ENCODE measurements around the gene NCKAP5.

Gene NCKAP5

GRCh38 chr2:132772340-132772739 lies 795.9 kb downstream of the NCKAP5 start:
- H3K36me3 Mint-ChIP-seq (ENCODE audit: insufficient read depth): no peaks in the 10 kb centered on the region
- ATAC-seq (replicated peaks; ENCODE audit: extremely low read depth, poor library complexity, severe bottlenecking): no peak
- no peaks in the 10 kb centered on the region for H3K27me3 Mint-ChIP-seq

GRCh38 chr2:132766573-132766972 lies 801.7 kb downstream of the NCKAP5 start:
- ATAC-seq (replicated peaks; ENCODE audit: extremely low read depth, poor library complexity, severe bottlenecking) (no peak), DNase-seq (ENCODE audit: low spot score in 2 of 2) (no peak)
- H3K27ac Mint-ChIP-seq (ENCODE audit: low read depth): no peak overlapping the region
- H3K4me3 Mint-ChIP-seq: no peak overlapping the region
- no peaks in the 10 kb centered on the region for H3K4me1 Mint-ChIP-seq
- H3K36me3 Mint-ChIP-seq (ENCODE audit: insufficient read depth): no peaks in the 10 kb centered on the region
- H3K9me3 Mint-ChIP-seq: peaks cover 22% of the 10 kb centered on the region
- H3K27me3 Mint-ChIP-seq: no peaks in the 10 kb centered on the region

More at GRCh38 chr2:132772340-132772739, 795.9 kb downstream of the NCKAP5 start:
- Mint-ChIP-seq H3K4me3 (no peak overlapping the region), H3K4me1 (no peaks in the 10 kb centered on the region), H3K9me3 (peaks cover 15% of the 10 kb centered on the region), H3K27ac (ENCODE audit: low read depth) (no peak overlapping the region)
- no peak for DNase-seq (ENCODE audit: low spot score in 2 of 2)

GRCh38 chr2:132761437-132761836 lies 806.8 kb downstream of the NCKAP5 start:
- Mint-ChIP-seq H3K27me3 (no peaks in the 10 kb centered on the region), H3K4me3 (no peak overlapping the region), H3K27ac (ENCODE audit: low read depth) (no peak overlapping the region), H3K4me1 (no peaks in the 10 kb centered on the region), H3K9me3 (peaks cover 14% of the 10 kb centered on the region), H3K36me3 (ENCODE audit: insufficient read depth) (no peaks in the 10 kb centered on the region)
- no peak for ATAC-seq (replicated peaks; ENCODE audit: extremely low read depth, poor library complexity, severe bottlenecking)
- DNase-seq (ENCODE audit: low spot score in 2 of 2): no peak

- Mint-ChIP-seq H3K36me3 (ENCODE audit: insufficient read depth) (no peaks in the 10 kb centered on the region), H3K27ac (ENCODE audit: low read depth) (no peak overlapping the region), H3K4me3 (no peak overlapping the region), H3K27me3 (no peaks in the 10 kb centered on the region), H3K4me1 (no peaks in the 10 kb centered on the region), H3K9me3 (peaks cover 14% of the 10 kb centered on the region)
- DNase-seq (ENCODE audit: low spot score in 2 of 2) (no peak), ATAC-seq (replicated peaks; ENCODE audit: extremely low read depth, poor library complexity, severe bottlenecking) (no peak)
Observed at GRCh38 chr2:132760971-132761370, 807.3 kb downstream of the NCKAP5 start.

- Mint-ChIP-seq H3K27me3 (no peaks in the 10 kb centered on the region), H3K9me3 (peaks cover 14% of the 10 kb centered on the region), H3K4me3 (no peak overlapping the region), H3K27ac (ENCODE audit: low read depth) (no peak overlapping the region), H3K4me1 (no peaks in the 10 kb centered on the region), H3K36me3 (ENCODE audit: insufficient read depth) (no peaks in the 10 kb centered on the region)
- no peak for ATAC-seq (replicated peaks; ENCODE audit: extremely low read depth, poor library complexity, severe bottlenecking)
- DNase-seq (ENCODE audit: low spot score in 2 of 2): no peak
Observed at GRCh38 chr2:132760405-132760804, 807.9 kb downstream of the NCKAP5 start.

GRCh38 chr2:132758995-132759394 lies 809.3 kb downstream of the NCKAP5 start:
- no peaks in the 10 kb centered on the region for H3K4me1 Mint-ChIP-seq
- ATAC-seq (replicated peaks; ENCODE audit: extremely low read depth, poor library complexity, severe bottlenecking) (no peak), DNase-seq (ENCODE audit: low spot score in 2 of 2) (no peak)
- no peak overlapping the region for H3K27ac Mint-ChIP-seq (ENCODE audit: low read depth)
- H3K27me3 Mint-ChIP-seq: no peaks in the 10 kb centered on the region
- H3K36me3 Mint-ChIP-seq (ENCODE audit: insufficient read depth): no peaks in the 10 kb centered on the region
- peaks cover 14% of the 10 kb centered on the region for H3K9me3 Mint-ChIP-seq
- H3K4me3 Mint-ChIP-seq: no peak overlapping the region

- no peak overlapping the region for H3K27ac Mint-ChIP-seq (ENCODE audit: low read depth)
- H3K36me3 Mint-ChIP-seq (ENCODE audit: insufficient read depth): no peaks in the 10 kb centered on the region
- H3K4me3 Mint-ChIP-seq: no peak overlapping the region
- no peaks in the 10 kb centered on the region for H3K27me3 Mint-ChIP-seq
- H3K4me1 Mint-ChIP-seq: no peaks in the 10 kb centered on the region
- peaks cover 13% of the 10 kb centered on the region for H3K9me3 Mint-ChIP-seq
- ATAC-seq (replicated peaks; ENCODE audit: extremely low read depth, poor library complexity, severe bottlenecking) (no peak), DNase-seq (ENCODE audit: low spot score in 2 of 2) (no peak)
Observed at GRCh38 chr2:132757676-132758075, 810.6 kb downstream of the NCKAP5 start.

- Mint-ChIP-seq H3K4me1 (no peaks in the 10 kb centered on the region), H3K4me3 (no peak overlapping the region), H3K36me3 (ENCODE audit: insufficient read depth) (no peaks in the 10 kb centered on the region), H3K27me3 (no peaks in the 10 kb centered on the region), H3K27ac (ENCODE audit: low read depth) (no peak overlapping the region), H3K9me3 (peaks cover 9% of the 10 kb centered on the region)
- no peak for ATAC-seq (replicated peaks; ENCODE audit: extremely low read depth, poor library complexity, severe bottlenecking)
- no peak for DNase-seq (ENCODE audit: low spot score in 2 of 2)
Observed at GRCh38 chr2:132757002-132757589, 811.2 kb downstream of the NCKAP5 start.

GRCh38 chr2:132754867-132755472 lies 813.3 kb downstream of the NCKAP5 start:
- Mint-ChIP-seq H3K4me3 (no peak overlapping the region), H3K36me3 (ENCODE audit: insufficient read depth) (no peaks in the 10 kb centered on the region), H3K4me1 (no peaks in the 10 kb centered on the region), H3K27ac (ENCODE audit: low read depth) (no peak overlapping the region), H3K9me3 (peaks cover 19% of the 10 kb centered on the region), H3K27me3 (no peaks in the 10 kb centered on the region)
- no peak for DNase-seq (ENCODE audit: low spot score in 2 of 2)
- no peak for ATAC-seq (replicated peaks; ENCODE audit: extremely low read depth, poor library complexity, severe bottlenecking)

GRCh38 chr2:132754392-132754791 lies 813.9 kb downstream of the NCKAP5 start:
- DNase-seq (ENCODE audit: low spot score in 2 of 2): no peak
- Mint-ChIP-seq H3K4me3 (no peak overlapping the region), H3K27ac (ENCODE audit: low read depth) (no peak overlapping the region), H3K9me3 (peaks cover 19% of the 10 kb centered on the region), H3K27me3 (no peaks in the 10 kb centered on the region), H3K4me1 (no peaks in the 10 kb centered on the region), H3K36me3 (ENCODE audit: insufficient read depth) (no peaks in the 10 kb centered on the region)
- no peak for ATAC-seq (replicated peaks; ENCODE audit: extremely low read depth, poor library complexity, severe bottlenecking)

- Mint-ChIP-seq H3K9me3 (peaks cover 11% of the 10 kb centered on the region), H3K27ac (ENCODE audit: low read depth) (no peak overlapping the region)
Observed at GRCh38 chr2:132752421-132753206, 815.6 kb downstream of the NCKAP5 start.

GRCh38 chr2:132751836-132752235 lies 816.4 kb downstream of the NCKAP5 start:
- Mint-ChIP-seq H3K4me3 (no peak overlapping the region), H3K27ac (ENCODE audit: low read depth) (no peak overlapping the region), H3K9me3 (peaks cover 11% of the 10 kb centered on the region), H3K36me3 (ENCODE audit: insufficient read depth) (no peaks in the 10 kb centered on the region), H3K4me1 (no peaks in the 10 kb centered on the region), H3K27me3 (no peaks in the 10 kb centered on the region)
- DNase-seq (ENCODE audit: low spot score in 2 of 2) (no peak), ATAC-seq (replicated peaks; ENCODE audit: extremely low read depth, poor library complexity, severe bottlenecking) (no peak)

More at GRCh38 chr2:132752421-132753206, 815.6 kb downstream of the NCKAP5 start:
- no peak for ATAC-seq (replicated peaks; ENCODE audit: extremely low read depth, poor library complexity, severe bottlenecking)
- H3K36me3 Mint-ChIP-seq (ENCODE audit: insufficient read depth): no peaks in the 10 kb centered on the region
- H3K4me1 Mint-ChIP-seq: no peaks in the 10 kb centered on the region
- DNase-seq (ENCODE audit: low spot score in 2 of 2): no peak
- no peaks in the 10 kb centered on the region for H3K27me3 Mint-ChIP-seq
- H3K4me3 Mint-ChIP-seq: no peak overlapping the region

- Mint-ChIP-seq H3K9me3 (peaks cover 11% of the 10 kb centered on the region), H3K27me3 (no peaks in the 10 kb centered on the region), H3K27ac (ENCODE audit: low read depth) (no peak overlapping the region), H3K4me3 (no peak overlapping the region), H3K4me1 (no peaks in the 10 kb centered on the region), H3K36me3 (ENCODE audit: insufficient read depth) (no peaks in the 10 kb centered on the region)
- ATAC-seq (replicated peaks; ENCODE audit: extremely low read depth, poor library complexity, severe bottlenecking) (no peak), DNase-seq (ENCODE audit: low spot score in 2 of 2) (no peak)
Observed at GRCh38 chr2:132750606-132751005, 817.7 kb downstream of the NCKAP5 start.
